IPS DF 6.9 (cell line): ENCODE measurements around the gene HK1.

Experiments used
- DNase-seq: peaks from one replicate; pipeline ENCODE4 v3.0.0-alpha.2; 2013; ENCODE audit warnings: low read depth, low spot score
- H3K27ac ChIP-seq: one replicate; pipeline ENCODE4 v1.5.1; 2013; ENCODE audit warnings: low read length, control low read depth
- H3K27me3 ChIP-seq: 2 replicates; pipeline ENCODE4 v1.6.1; 2013; ENCODE audit warnings: mild to moderate bottlenecking, low read length; ENCODE audit not compliant: control insufficient read depth, insufficient read depth
- H3K36me3 ChIP-seq: 2 replicates; pipeline ENCODE4 v1.6.1; 2013; ENCODE audit warnings: low read length; ENCODE audit not compliant: control insufficient read depth, insufficient read depth
- H3K4me1 ChIP-seq: 2 replicates; pipeline ENCODE4 v1.6.1; 2013; ENCODE audit warnings: low read length; ENCODE audit not compliant: control insufficient read depth, insufficient read depth
- H3K4me3 ChIP-seq: 2 replicates; pipeline ENCODE4 v1.5.1; 2013; ENCODE audit warnings: mild to moderate bottlenecking, low read length
- H3K9me3 ChIP-seq: 2 replicates; pipeline ENCODE4 v1.6.1; 2013; ENCODE audit warnings: low read length, inconsistent platforms; ENCODE audit not compliant: control insufficient read depth, insufficient read depth
- WGBS: extraction: QIAGEN DNeasy Blood & Tissue Kit; methylation state at CpG from one replicate; pipeline ENCODE4 v1.1.7; 2013; ENCODE audit warnings: mixed read lengths, missing lambda C conversion rate; ENCODE audit not compliant: insufficient read length, insufficient coverage; 5-methylcytosine and 5-hydroxymethylcytosine counted together

Gene HK1

GRCh38 chr10:69400936-69401335 lies 122.6 kb downstream of the HK1 start:
- no CpG with 5 or more reads among the region's 23 CpGs for WGBS
- no peak overlapping the region for H3K4me3 ChIP-seq
- peaks cover 32% of the 10 kb centered on the region for H3K36me3 ChIP-seq
- no peaks in the 10 kb centered on the region for H3K9me3 ChIP-seq
- H3K27ac ChIP-seq: no peak overlapping the region
- no peaks in the 10 kb centered on the region for H3K4me1 ChIP-seq
- H3K27me3 ChIP-seq: no peaks in the 10 kb centered on the region
- no peak for DNase-seq

- H3K27me3 ChIP-seq: no peaks in the 10 kb centered on the region
- no peak overlapping the region for H3K4me3 ChIP-seq
- no peak for DNase-seq
- H3K4me1 ChIP-seq: 0 out of 2 replicates have a peak, but pooled peaks cover 2% of the 10 kb centered on the region
- H3K27ac ChIP-seq: no peak overlapping the region
- no peaks in the 10 kb centered on the region for H3K9me3 ChIP-seq
- WGBS: no CpG with 5 or more reads among the region's 11 CpGs
- peaks cover 32% of the 10 kb centered on the region for H3K36me3 ChIP-seq
These were observed 123.1 kb downstream of the HK1 start for GRCh38 chr10:69401416-69401815.

- no CpG with 5 or more reads among the region's 6 CpGs for WGBS
- peaks cover 2% of the 10 kb centered on the region for H3K4me1 ChIP-seq
- peaks cover 29% of the 10 kb centered on the region for H3K36me3 ChIP-seq
- no peak for DNase-seq
- no peaks in the 10 kb centered on the region for H3K9me3 ChIP-seq
- no peak overlapping the region for H3K27ac ChIP-seq
- no peaks in the 10 kb centered on the region for H3K27me3 ChIP-seq
- H3K4me3 ChIP-seq: no peak overlapping the region
These were observed 124.1 kb downstream of the HK1 start for GRCh38 chr10:69402386-69402785.

GRCh38 chr10:69403066-69403465 lies 124.8 kb downstream of the HK1 start:
- H3K36me3 ChIP-seq: peaks cover 29% of the 10 kb centered on the region
- H3K4me1 ChIP-seq: peaks cover 2% of the 10 kb centered on the region
- no CpG with 5 or more reads among the region's 1 CpG for WGBS
- H3K4me3 ChIP-seq: no peak overlapping the region
- DNase-seq: no peak
- no peaks in the 10 kb centered on the region for H3K9me3 ChIP-seq
- no peak overlapping the region for H3K27ac ChIP-seq
- no peaks in the 10 kb centered on the region for H3K27me3 ChIP-seq

GRCh38 chr10:69403519-69403918 lies 125.2 kb downstream of the HK1 start:
- Histone ChIP-seq H3K27ac (no peak overlapping the region), H3K4me1 (peaks cover 2% of the 10 kb centered on the region), H3K4me3 (no peak overlapping the region), H3K27me3 (no peaks in the 10 kb centered on the region), H3K9me3 (no peaks in the 10 kb centered on the region), H3K36me3 (peaks cover 27% of the 10 kb centered on the region)
- whole genome bisulfite sequencing: no CpG with 5 or more reads among the region's 3 CpGs
- no peak for DNase-seq

- H3K36me3 ChIP-seq: peaks cover 17% of the 10 kb centered on the region
- DNase-seq: no peak
- H3K27ac ChIP-seq: no peak overlapping the region
- peaks cover 2% of the 10 kb centered on the region for H3K4me1 ChIP-seq
- no peak overlapping the region for H3K4me3 ChIP-seq
- H3K9me3 ChIP-seq: no peaks in the 10 kb centered on the region
- no CpG with 5 or more reads among the region's 10 CpGs for WGBS
- H3K27me3 ChIP-seq: no peaks in the 10 kb centered on the region
These were observed 126.5 kb downstream of the HK1 start for GRCh38 chr10:69404786-69405185.

GRCh38 chr10:69405221-69405620 lies 126.9 kb downstream of the HK1 start:
- Histone ChIP-seq H3K4me1 (peaks cover 2% of the 10 kb centered on the region), H3K27ac (no peak overlapping the region), H3K4me3 (no peak overlapping the region), H3K9me3 (no peaks in the 10 kb centered on the region), H3K36me3 (peaks cover 16% of the 10 kb centered on the region), H3K27me3 (no peaks in the 10 kb centered on the region)
- WGBS: no CpG with 5 or more reads among the region's 4 CpGs
- DNase-seq: no peak

GRCh38 chr10:69406302-69406811 lies 128.1 kb downstream of the HK1 start:
- Histone ChIP-seq H3K27ac (no peak overlapping the region), H3K4me3 (no peak overlapping the region), H3K9me3 (no peaks in the 10 kb centered on the region), H3K27me3 (no peaks in the 10 kb centered on the region), H3K36me3 (peaks cover 6% of the 10 kb centered on the region), H3K4me1 (peaks cover 2% of the 10 kb centered on the region)
- DNase-seq: no peak
- no CpG with 5 or more reads among the region's 5 CpGs for WGBS

GRCh38 chr10:69406816-69407580 lies 128.7 kb downstream of the HK1 start:
- Histone ChIP-seq H3K9me3 (no peaks in the 10 kb centered on the region), H3K27ac (no peak overlapping the region), H3K4me3 (no peak overlapping the region), H3K36me3 (0 out of 2 replicates have a peak, but pooled peaks cover 3% of the 10 kb centered on the region), H3K4me1 (peaks cover 2% of the 10 kb centered on the region), H3K27me3 (no peaks in the 10 kb centered on the region)
- no peak for DNase-seq
- WGBS: no CpG with 5 or more reads among the region's 6 CpGs

- DNase-seq: no peak
- no peaks in the 10 kb centered on the region for H3K9me3 ChIP-seq
- H3K4me1 ChIP-seq: peaks cover 2% of the 10 kb centered on the region
- no peak overlapping the region for H3K4me3 ChIP-seq
- no CpG with 5 or more reads among the region's 14 CpGs for WGBS
- 0 out of 2 replicates have a peak, but pooled peaks cover 1% of the 10 kb centered on the region for H3K36me3 ChIP-seq
- H3K27me3 ChIP-seq: no peaks in the 10 kb centered on the region
- H3K27ac ChIP-seq: no peak overlapping the region
These were observed 129.5 kb downstream of the HK1 start for GRCh38 chr10:69407621-69408301.
